GM18508 (cell line): ENCODE data around the gene HTATIP2.
A peak's percentile ranks its signal among the peaks of the same experiment; 100 is the strongest.
"Not testable (repeated sequence)": the region's sequence is repeated elsewhere in the genome, so short reads cannot be mapped to it uniquely, and the experiment has no call there.

Experiments
- ATAC-seq: cut with Tn5 transposase; IDR thresholded peaks from one replicate; pipeline ENCODE4 v1.9.1; 2021; ENCODE audit warnings: moderate number of reproducible peaks; ENCODE audit not compliant: insufficient read depth, unreplicated experiment

Gene HTATIP2

GRCh38 chr11:20369826-20370225 is 6.3 kb downstream of the HTATIP2 start:
- no peak for ATAC-seq

- no peak for ATAC-seq
Observed at GRCh38 chr11:20372081-20372626, 8.6 kb downstream of the HTATIP2 start.

GRCh38 chr11:20373147-20373546 is 9.6 kb downstream of the HTATIP2 start:
- ATAC-seq, result no peak

- ATAC-seq, result no peak
Observed at GRCh38 chr11:20373568-20374209, 10.2 kb downstream of the HTATIP2 start.

GRCh38 chr11:20374741-20375300 is 11.3 kb downstream of the HTATIP2 start:
- no peak for ATAC-seq

GRCh38 chr11:20376162-20376730 is 12.7 kb downstream of the HTATIP2 start:
- no peak for ATAC-seq

GRCh38 chr11:20385996-20386395 is 22.5 kb downstream of the HTATIP2 start:
- not testable (repeated sequence) for ATAC-seq

- ATAC-seq, result peak; percentile 65
Observed at GRCh38 chr11:20387261-20388095, 24.0 kb downstream of the HTATIP2 start, which contains the start of gene PRMT3. Gene PRMT3 (plus strand): TSS chr11:20387716. CDS start chr11:20387747, 31 bp downstream.

GRCh38 chr11:20388096-20389055 is 24.9 kb downstream of the HTATIP2 start:
- peak; percentile 16 for ATAC-seq

GRCh38 chr11:20397281-20397680 is 33.8 kb downstream of the HTATIP2 start:
- peak; percentile 56 for ATAC-seq

GRCh38 chr11:20399498-20399897 is 36.0 kb downstream of the HTATIP2 start:
- ATAC-seq, result no peak

GRCh38 chr11:20403059-20403458 is 39.5 kb downstream of the HTATIP2 start:
- no peak for ATAC-seq

GRCh38 chr11:20406484-20406883 is 43.0 kb downstream of the HTATIP2 start:
- ATAC-seq, result no peak

GRCh38 chr11:20407344-20407743 is 43.8 kb downstream of the HTATIP2 start:
- ATAC-seq, result no peak

GRCh38 chr11:20415432-20415831 is 51.9 kb downstream of the HTATIP2 start:
- no peak for ATAC-seq

- ATAC-seq, result no peak
Observed at GRCh38 chr11:20417771-20418170, 54.3 kb downstream of the HTATIP2 start.

GRCh38 chr11:20421946-20422345 is 58.4 kb downstream of the HTATIP2 start:
- no peak for ATAC-seq

GRCh38 chr11:20429216-20429615 is 65.7 kb downstream of the HTATIP2 start:
- ATAC-seq, result no peak
